Karpas-422 (cell line): ENCODE results near the gene UGT1A4. TPM values are rescaled to one million over a fixed set of nuclear protein-coding genes. Genes with fewer than 3 reads are reported as not detected.

Experiments used
- DNase-seq: peaks from one replicate; pipeline ENCODE4 v3.0.0-alpha.2; 2015
- H2AFZ ChIP-seq: fragments of 200-600 bp; sonication (generic); 2 replicates; pipeline ENCODE4 v1.6.1; 2014; ENCODE audit warnings: antibody characterized with exemption, low read length, mixed read lengths
- H3K27ac ChIP-seq: fragments of 200-600 bp; sonication (generic); 2 replicates; pipeline ENCODE4 v1.5.1; 2014; ENCODE audit warnings: mild to moderate bottlenecking, low read length, moderate library complexity
- H3K27me3 ChIP-seq: fragments of 200-600 bp; sonication (generic); 2 replicates; pipeline ENCODE4 v1.6.1; 2014; ENCODE audit warnings: low read length, mixed read lengths
- H3K36me3 ChIP-seq: fragments of 200-600 bp; sonication (generic); 2 replicates; pipeline ENCODE4 v1.6.1; 2014; ENCODE audit warnings: low read length, mixed read lengths; ENCODE audit not compliant: insufficient read depth
- H3K4me1 ChIP-seq: fragments of 200-600 bp; sonication (generic); 2 replicates; pipeline ENCODE4 v1.6.1; 2014; ENCODE audit warnings: mild to moderate bottlenecking, low read length, mixed read lengths
- H3K4me2 ChIP-seq: fragments of 200-600 bp; sonication (generic); 2 replicates; pipeline ENCODE4 v1.6.1; 2014; ENCODE audit warnings: low read length, low read depth, mild to moderate bottlenecking; ENCODE audit not compliant: poor library complexity, severe bottlenecking
- H3K4me3 ChIP-seq: fragments of 200-600 bp; sonication (generic); 2 replicates; pipeline ENCODE4 v1.5.1; 2014; ENCODE audit warnings: mild to moderate bottlenecking, antibody characterized with exemption, low read length, mixed read lengths
- H3K79me2 ChIP-seq: fragments of 200-600 bp; sonication (generic); 2 replicates; pipeline ENCODE4 v1.6.1; 2014; ENCODE audit warnings: mild to moderate bottlenecking, low read length, mixed read lengths
- H3K9ac ChIP-seq: fragments of 200-600 bp; sonication (generic); 2 replicates; pipeline ENCODE4 v1.6.0; 2014; ENCODE audit warnings: low read length
- H3K9me2 ChIP-seq: fragments of 200-600 bp; sonication (generic), shearing (Covaris generic); replicated peaks from 2 replicates; pipeline ENCODE4 v1.6.0; 2014; ENCODE audit warnings: mild to moderate bottlenecking, low read length, moderate library complexity; ENCODE audit not compliant: insufficient read depth
- H3K9me3 ChIP-seq: fragments of 300-700, 200-600 bp; sonication (generic); 2 replicates; pipeline ENCODE4 v1.6.1; 2014; ENCODE audit warnings: low read length, mixed read lengths
- H4K20me1 ChIP-seq: fragments of 200-600 bp; sonication (generic); 2 replicates; pipeline ENCODE4 v1.6.1; 2014; ENCODE audit warnings: mild to moderate bottlenecking, antibody characterized with exemption, low read length, low read depth; ENCODE audit not compliant: insufficient read depth
- total RNA-seq: library from RNA; depleted of rRNA; stranded (reverse); fragments of >200 nt; shearing (Covaris generic); gene quantifications from 2 replicates; pipeline ENCODE4 v1.2.3, GENCODE V29; 2014; ENCODE audit warnings: low replicate concordance

The UGT1A4 gene
- total RNA-seq, 1 experiment from 2014 or later: not detected

- no peak overlapping the region for H3K27ac ChIP-seq
- no peaks in the 10 kb centered on the region for H3K9me3 ChIP-seq
- no peaks in the 10 kb centered on the region for H3K36me3 ChIP-seq
- H2AFZ ChIP-seq: no peak overlapping the region
- H3K27me3 ChIP-seq: no peaks in the 10 kb centered on the region
- no peak for DNase-seq
- peaks cover 31% of the 10 kb centered on the region for H3K4me1 ChIP-seq
- no peaks in the 10 kb centered on the region for H3K9me2 ChIP-seq
- H4K20me1 ChIP-seq: no peaks in the 10 kb centered on the region
- H3K9ac ChIP-seq: no peak overlapping the region
- no peak overlapping the region for H3K4me3 ChIP-seq
- H3K4me2 ChIP-seq: no peak overlapping the region
- H3K79me2 ChIP-seq: no peaks in the 10 kb centered on the region
Observed at GRCh38 chr2:233800208-233800607, 81.7 kb downstream of the UGT1A4 start.

- Histone ChIP-seq H3K9me2 (no peaks in the 10 kb centered on the region), H3K79me2 (no peaks in the 10 kb centered on the region), H3K9me3 (no peaks in the 10 kb centered on the region), H3K4me2 (peak overlapping the region; percentile 56), H4K20me1 (no peaks in the 10 kb centered on the region), H2AFZ (no peak overlapping the region), H3K27ac (no peak overlapping the region), H3K9ac (peak overlapping the region; percentile 32), H3K27me3 (no peaks in the 10 kb centered on the region), H3K4me1 (peaks cover 43% of the 10 kb centered on the region), H3K4me3 (peak overlapping the region; percentile 5; the same call in 1 of the 2 replicates), H3K36me3 (no peaks in the 10 kb centered on the region)
- DNase-seq: peak; percentile 83
Observed at GRCh38 chr2:233801357-233802131, 83.0 kb downstream of the UGT1A4 start.

- peak overlapping the region; percentile 5; the same call in 1 of the 2 replicates for H3K4me3 ChIP-seq
- H2AFZ ChIP-seq: no peak overlapping the region
- H3K9me3 ChIP-seq: no peaks in the 10 kb centered on the region
- peak overlapping the region; percentile 32; the same call in 1 of the 2 replicates for H3K9ac ChIP-seq
- no peaks in the 10 kb centered on the region; the same call in 1 of the 2 replicates for H3K27me3 ChIP-seq
- no peaks in the 10 kb centered on the region for H3K36me3 ChIP-seq
- DNase-seq: no peak
- H3K27ac ChIP-seq: no peak overlapping the region
- peak overlapping the region; percentile 56 for H3K4me2 ChIP-seq
- H4K20me1 ChIP-seq: no peaks in the 10 kb centered on the region
- no peaks in the 10 kb centered on the region for H3K9me2 ChIP-seq
- H3K4me1 ChIP-seq: peaks cover 43% of the 10 kb centered on the region
- no peaks in the 10 kb centered on the region for H3K79me2 ChIP-seq
Observed at GRCh38 chr2:233802132-233802815, 83.7 kb downstream of the UGT1A4 start.

- Histone ChIP-seq H3K4me3 (no peak overlapping the region), H3K27me3 (no peaks in the 10 kb centered on the region; the same call in 1 of the 2 replicates), H4K20me1 (no peaks in the 10 kb centered on the region), H3K79me2 (no peaks in the 10 kb centered on the region), H3K9me2 (no peaks in the 10 kb centered on the region), H3K4me2 (no peak overlapping the region), H3K9me3 (no peaks in the 10 kb centered on the region), H3K36me3 (no peaks in the 10 kb centered on the region), H2AFZ (no peak overlapping the region), H3K9ac (no peak overlapping the region), H3K27ac (no peak overlapping the region), H3K4me1 (peaks cover 43% of the 10 kb centered on the region)
- DNase-seq: no peak
Observed at GRCh38 chr2:233803292-233803911, 84.9 kb downstream of the UGT1A4 start.

- H3K9me3 ChIP-seq: no peaks in the 10 kb centered on the region
- H3K9ac ChIP-seq: no peak overlapping the region
- H3K4me3 ChIP-seq: no peak overlapping the region
- no peaks in the 10 kb centered on the region; the same call in 1 of the 2 replicates for H3K27me3 ChIP-seq
- no peaks in the 10 kb centered on the region for H3K9me2 ChIP-seq
- no peak overlapping the region for H2AFZ ChIP-seq
- H3K36me3 ChIP-seq: no peaks in the 10 kb centered on the region
- no peak for DNase-seq
- peaks cover 43% of the 10 kb centered on the region for H3K4me1 ChIP-seq
- H4K20me1 ChIP-seq: no peaks in the 10 kb centered on the region
- H3K27ac ChIP-seq: no peak overlapping the region
- no peaks in the 10 kb centered on the region for H3K79me2 ChIP-seq
- H3K4me2 ChIP-seq: no peak overlapping the region
Observed at GRCh38 chr2:233803994-233804393, 85.5 kb downstream of the UGT1A4 start.

GRCh38 chr2:233807215-233807865 is 88.8 kb downstream of the UGT1A4 start:
- Histone ChIP-seq H4K20me1 (no peaks in the 10 kb centered on the region), H3K27me3 (no peaks in the 10 kb centered on the region; the same call in 1 of the 2 replicates), H3K9me2 (no peaks in the 10 kb centered on the region), H3K4me3 (no peak overlapping the region), H3K79me2 (no peaks in the 10 kb centered on the region), H3K9ac (no peak overlapping the region), H3K36me3 (no peaks in the 10 kb centered on the region), H3K4me2 (no peak overlapping the region), H3K27ac (no peak overlapping the region), H2AFZ (no peak overlapping the region), H3K9me3 (no peaks in the 10 kb centered on the region), H3K4me1 (peaks cover 20% of the 10 kb centered on the region)
- peak; percentile 65 for DNase-seq

- no peak overlapping the region for H3K9ac ChIP-seq
- no peaks in the 10 kb centered on the region for H3K36me3 ChIP-seq
- no peak overlapping the region for H3K4me3 ChIP-seq
- H3K4me1 ChIP-seq: peaks cover 19% of the 10 kb centered on the region
- no peaks in the 10 kb centered on the region; the same call in 1 of the 2 replicates for H3K27me3 ChIP-seq
- H3K9me2 ChIP-seq: no peaks in the 10 kb centered on the region
- H3K9me3 ChIP-seq: no peaks in the 10 kb centered on the region
- H4K20me1 ChIP-seq: no peaks in the 10 kb centered on the region
- H3K27ac ChIP-seq: no peak overlapping the region
- no peak overlapping the region for H3K4me2 ChIP-seq
- no peak overlapping the region for H2AFZ ChIP-seq
- no peaks in the 10 kb centered on the region for H3K79me2 ChIP-seq
- DNase-seq: no peak
Observed at GRCh38 chr2:233807966-233808935, 89.7 kb downstream of the UGT1A4 start.
